ENCODE measurements around the gene NLN.

DNA sequence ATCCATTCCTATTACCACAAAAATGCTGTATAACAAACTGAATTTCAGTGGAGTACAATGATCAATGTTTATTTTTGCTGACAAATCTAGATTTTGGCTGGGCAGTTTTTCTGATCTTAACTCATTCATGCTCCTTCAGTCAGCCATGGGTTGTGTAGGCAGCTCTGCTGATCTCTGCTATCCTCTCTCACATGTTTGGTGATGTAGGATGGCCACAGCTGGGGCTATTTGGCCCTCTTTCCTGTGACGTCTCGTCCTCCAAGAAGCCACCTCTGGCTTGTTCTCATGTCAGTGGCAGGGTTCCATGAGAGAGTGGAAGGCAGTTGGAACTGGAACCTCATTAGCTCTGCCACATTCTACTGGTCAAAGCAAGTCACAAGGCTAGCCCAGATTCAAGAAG is 8.9 kb downstream of the NLN start:
- no peak for TF ChIP-seq CTCF (IDR thresholded peaks at IDR 0.05; ENCODE audit: low read depth, low read length, missing input control)
- TF ChIP-seq REST (IDR thresholded peaks at IDR 0.05), result no peak
- TF ChIP-seq YY1 (IDR thresholded peaks at IDR 0.05), result no peak
- TF ChIP-seq MAX (IDR thresholded peaks at IDR 0.05), result no peak
- no peak for TF ChIP-seq NR2F2 (IDR thresholded peaks at IDR 0.05)
- no peak for TF ChIP-seq EGR1 (IDR thresholded peaks at IDR 0.05; ENCODE audit: low read depth in 2 of 2)
- no peak for TF ChIP-seq HNF4G (IDR thresholded peaks at IDR 0.05)
- no peak for TF ChIP-seq SP1 (IDR thresholded peaks at IDR 0.05)
- no peak for TF ChIP-seq TAF1 (conservative IDR thresholded peaks at IDR 0.05)
- TF ChIP-seq GABPA (IDR thresholded peaks at IDR 0.05 in 1 of 2, conservative IDR thresholded peaks at IDR 0.05 in 1 of 2), result no peak

Measured in liver (tissue), 3 donors.